Kidney capillary endothelial cell (primary cell): ENCODE measurements around the gene PKDCC.

Experiments
- DNase-seq: peaks from one replicate; pipeline ENCODE4 v3.0.0-alpha.2; 2018; ENCODE audit warnings: low spot score

The PKDCC gene

DNA sequence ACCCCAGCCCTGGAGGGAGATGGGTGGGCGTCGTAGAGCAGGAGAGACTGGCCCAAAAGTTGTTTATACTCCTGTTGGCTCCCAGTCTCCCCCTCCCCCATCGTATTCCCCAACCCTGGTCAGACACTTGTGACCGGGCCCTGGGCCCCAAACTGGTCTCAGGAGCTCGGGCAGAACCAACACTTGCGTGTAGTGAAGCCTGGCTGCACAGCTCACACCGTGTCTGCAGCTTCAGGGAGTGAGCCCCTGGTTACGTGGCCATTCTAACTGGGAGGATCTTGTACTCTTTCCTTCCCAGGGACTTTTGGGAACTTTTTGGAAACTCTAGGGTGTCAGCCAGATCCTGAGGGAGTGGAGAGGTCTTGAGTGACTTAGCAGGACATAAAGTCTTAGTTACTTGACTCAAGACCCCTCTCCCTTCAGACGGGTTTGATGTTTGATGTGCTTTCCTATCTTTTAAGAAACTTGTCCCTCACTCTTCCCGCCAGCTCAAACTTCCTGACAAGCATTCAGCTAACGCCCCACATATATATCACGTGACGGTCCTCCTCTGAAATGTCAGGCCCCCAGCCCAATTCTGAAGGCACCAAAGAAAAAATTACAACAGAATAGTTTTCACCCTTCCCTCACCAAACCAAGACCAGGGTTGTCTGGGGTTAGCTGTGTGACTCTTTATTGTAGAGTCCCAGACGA is 2.3 kb downstream of the PKDCC start:
- no peak for DNase-seq

DNA sequence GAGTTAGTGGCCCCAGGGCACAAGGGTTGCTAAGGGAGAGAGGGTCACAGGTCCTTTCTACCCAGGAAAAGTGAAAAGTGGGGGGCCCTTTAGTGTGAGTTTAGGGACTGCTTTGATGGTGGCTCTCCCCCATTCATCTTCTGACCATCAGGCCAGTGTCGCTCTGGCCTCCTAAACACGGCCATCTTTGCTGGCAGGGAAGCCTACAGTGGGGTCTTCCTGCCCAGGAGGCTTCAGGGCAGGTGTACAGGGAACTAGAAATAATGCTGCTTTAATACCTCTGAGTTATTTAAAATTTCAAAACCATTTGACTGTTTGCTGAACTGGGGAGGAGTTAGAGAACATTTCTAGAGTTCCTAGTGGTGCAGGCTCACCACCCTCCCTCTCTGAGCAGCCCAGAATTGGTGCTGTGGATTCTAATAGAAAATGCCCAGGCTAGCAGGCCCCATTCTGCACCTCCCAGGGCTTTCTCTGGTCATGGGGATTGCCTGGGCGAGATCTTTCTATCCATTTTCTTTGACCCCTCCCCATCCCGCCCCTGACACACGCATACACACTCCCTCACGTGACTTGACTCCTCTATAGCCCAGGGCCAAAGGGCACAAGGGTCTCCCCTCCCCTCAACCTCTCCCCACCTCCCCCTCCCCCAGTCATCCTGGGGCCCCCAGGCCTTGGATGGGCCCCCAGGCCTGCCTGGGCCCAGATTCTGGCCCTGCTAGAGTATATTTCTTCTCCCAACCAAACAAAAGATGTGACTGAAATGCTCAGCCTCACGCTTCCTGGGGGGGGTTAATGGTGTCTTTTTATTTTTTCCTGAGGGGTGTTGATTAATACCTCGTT is 3.1 kb downstream of the PKDCC start:
- DNase-seq, result no peak

DNA sequence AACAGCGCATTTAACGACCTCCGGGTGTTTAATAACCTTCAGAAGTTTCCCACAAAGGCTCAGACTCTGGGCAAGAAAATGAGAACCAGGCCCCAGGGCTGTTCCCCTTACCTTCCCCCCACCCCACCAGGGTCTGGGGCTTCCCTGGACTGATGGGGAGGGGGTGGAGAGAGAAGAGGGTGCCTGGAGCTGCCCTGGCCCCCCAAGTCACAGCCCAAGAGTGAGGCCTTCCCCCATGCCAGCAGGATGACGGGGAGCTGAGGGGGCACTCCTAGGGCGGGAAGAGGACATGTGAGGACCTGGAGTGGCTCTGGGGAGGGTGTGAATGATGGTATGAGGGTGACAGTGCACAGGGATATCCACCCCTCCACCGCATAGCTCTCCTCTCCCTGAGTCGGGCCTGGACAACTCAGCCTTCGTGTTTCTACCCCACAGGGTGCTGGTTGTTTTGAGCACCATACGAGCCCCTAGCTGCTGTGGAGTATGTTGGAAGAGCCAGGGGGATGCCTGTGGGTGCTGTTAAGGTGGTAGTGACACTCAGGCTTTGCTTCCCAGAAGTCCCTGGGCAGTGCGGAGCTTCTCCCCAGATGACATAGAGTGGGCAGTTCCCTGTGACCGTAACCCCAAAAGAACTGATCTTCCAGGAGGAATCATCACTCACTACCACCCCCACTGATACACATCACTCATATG is 3.9 kb downstream of the PKDCC start:
- no peak for DNase-seq

DNA sequence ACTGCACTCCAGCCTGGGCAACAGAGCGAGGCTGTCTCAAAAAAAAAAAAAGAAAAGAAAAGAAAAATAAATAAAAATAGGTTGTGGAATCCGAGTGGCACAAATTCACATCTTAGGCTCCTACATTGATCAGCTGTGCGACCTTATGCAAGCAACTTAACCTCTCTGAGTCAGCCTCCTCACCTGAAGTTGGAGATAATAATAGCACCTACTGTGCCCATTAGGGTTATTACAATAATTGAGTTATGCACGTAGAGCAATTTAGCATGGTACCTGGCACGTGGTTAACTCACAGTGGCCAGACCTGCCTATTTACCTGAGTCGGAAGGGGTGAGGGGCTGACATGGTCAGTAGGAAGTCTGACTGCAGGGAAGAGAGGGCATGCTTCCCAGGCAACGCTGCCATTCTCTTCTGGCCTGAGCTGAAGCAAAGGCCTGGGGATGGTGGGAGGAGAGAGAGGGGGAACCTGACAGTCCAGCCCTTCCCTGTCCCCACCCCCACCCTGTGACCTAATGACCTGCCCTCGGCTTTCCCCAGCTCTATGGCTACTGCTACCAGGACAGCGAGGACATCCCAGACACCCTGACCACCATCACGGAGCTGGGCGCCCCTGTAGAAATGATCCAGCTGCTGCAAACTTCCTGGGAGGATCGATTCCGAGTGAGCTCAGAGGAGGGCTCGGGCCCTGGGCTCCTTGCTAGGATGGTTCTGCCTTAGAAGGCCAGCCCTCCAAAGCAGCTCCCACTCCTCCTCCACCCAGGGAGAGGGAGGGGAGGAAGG is 5.1 kb downstream of the PKDCC start:
- no peak for DNase-seq

DNA sequence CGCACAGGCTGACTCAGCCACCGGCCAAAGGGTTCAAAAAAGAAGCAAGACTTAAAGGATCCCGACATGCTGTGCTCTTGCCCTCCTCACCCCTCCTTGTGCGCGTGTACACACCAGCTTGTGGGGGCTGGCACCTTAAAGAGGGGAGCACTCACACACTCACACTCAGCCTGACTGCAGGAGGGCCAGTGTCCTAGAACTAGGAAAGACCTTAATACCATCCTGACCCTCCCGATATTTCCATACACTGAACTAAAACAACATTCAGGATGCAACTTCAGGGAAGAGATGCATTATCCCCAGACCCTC is 5.6 kb downstream of the PKDCC start:
- DNase-seq, result no peak

DNA sequence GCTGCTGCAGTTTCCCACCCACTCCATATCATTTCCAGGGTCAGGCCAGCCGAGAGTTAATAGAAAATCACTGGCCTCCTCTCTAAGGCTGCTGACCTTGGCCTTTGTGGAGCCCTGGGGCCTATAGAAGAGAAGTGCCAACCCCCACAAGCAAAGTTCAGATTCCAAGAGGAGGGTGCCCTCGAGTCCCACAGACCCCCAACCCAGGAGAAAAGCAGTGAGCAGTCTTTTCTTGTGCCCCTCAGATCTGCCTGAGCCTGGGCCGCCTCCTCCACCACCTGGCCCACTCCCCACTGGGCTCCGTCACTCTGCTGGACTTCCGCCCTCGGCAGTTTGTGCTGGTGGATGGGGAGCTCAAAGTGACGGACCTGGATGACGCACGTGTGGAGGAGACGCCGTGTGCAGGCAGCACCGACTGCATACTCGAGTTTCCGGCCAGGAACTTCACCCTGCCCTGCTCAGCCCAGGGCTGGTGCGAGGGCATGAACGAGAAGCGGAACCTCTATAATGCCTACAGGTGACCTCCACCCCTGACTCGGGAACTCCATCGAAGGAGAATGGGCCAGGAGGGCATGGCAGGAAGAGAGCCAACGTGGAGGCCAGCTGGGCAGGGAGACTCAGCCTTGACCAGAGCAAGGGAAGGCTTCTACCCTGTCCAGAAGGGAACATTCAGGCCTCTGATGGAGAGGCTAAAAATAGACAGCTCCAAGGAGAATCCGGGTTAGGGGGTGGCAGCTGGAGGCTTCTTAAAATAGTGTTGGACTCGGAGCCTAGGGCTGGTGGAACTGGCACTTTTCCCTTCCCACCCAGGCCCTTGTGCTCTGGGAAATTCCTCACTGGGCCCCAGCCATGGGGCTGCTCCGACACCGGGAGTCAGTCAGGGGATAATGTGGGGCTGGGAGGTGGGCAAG is 6.2 kb downstream of the PKDCC start:
- DNase-seq, result no peak

DNA sequence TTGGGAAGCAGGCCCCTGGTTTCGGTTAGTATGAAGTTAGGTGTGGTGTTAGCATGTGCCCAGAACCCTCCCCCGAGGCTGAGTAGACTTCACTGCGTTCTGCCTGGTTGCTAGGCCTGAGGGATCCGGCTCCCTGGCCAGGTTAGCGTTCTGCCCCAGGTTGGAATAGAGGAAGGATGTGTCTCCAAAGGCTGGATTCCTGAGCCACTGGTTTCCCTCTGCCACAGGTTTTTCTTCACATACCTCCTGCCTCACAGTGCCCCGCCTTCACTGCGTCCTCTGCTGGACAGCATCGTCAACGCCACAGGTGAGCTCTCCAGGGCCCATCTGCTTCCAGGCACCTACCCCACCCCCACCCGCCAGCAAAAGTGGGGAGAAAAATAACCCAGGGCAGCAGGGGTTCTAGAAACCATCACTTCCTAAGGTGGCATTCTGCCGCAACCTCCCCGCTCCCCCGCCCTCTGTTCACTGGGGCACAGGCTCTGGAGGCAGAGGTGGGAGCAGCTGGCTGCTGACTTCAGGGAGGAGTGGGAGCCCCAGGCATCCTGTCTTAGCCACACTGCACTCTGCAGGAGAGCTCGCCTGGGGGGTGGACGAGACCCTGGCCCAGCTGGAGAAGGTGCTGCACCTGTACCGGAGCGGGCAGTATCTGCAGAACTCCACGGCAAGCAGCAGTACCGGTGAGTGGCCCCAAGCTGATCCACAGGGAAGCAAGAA is 7.1 kb downstream of the PKDCC start:
- no peak for DNase-seq

DNA sequence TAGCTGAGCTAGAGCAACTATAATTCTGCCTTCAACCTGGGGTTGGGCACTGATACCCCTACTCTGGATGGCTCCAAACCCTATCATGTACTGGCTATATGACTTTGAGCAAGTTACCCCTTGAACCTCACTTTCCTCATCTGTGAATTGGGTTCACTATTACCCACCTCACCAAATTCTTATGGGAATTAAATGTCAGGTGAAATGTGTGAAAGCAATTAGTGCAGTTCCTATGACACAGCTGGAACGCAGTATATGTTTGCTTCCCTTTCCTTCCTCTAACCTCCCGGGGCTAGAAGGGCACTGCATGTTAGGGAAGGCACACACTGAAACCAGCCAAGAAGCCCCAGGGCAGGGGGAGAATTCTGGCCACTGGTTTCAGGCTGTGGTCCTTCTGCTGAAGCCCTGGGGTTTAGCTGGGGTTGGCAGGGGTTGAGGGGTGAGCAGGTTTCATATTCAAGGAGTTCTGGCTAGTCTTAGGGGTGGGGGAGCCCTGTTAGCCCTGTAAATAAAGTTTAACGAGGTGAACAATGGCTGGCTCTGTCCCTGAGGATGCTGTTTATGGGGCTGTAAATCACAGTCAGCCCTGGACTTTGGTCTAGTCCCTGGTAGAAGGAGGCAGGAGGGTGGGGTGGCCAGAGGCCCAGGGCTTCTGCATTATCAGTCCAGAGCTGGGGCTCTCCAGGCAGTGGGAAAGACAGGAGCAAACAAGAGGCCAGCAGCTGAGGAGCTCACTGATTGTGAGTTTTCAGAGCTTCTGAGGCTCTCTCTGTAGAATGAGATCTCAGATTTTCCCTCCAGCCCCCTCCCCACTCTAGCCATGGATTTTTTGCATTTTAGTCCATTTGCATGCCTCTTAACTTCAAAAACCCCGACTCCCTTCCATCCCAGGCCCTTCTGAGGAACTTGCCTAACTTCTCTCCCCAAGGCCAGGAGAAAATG is 8.0 kb downstream of the PKDCC start:
- DNase-seq, result no peak

DNA sequence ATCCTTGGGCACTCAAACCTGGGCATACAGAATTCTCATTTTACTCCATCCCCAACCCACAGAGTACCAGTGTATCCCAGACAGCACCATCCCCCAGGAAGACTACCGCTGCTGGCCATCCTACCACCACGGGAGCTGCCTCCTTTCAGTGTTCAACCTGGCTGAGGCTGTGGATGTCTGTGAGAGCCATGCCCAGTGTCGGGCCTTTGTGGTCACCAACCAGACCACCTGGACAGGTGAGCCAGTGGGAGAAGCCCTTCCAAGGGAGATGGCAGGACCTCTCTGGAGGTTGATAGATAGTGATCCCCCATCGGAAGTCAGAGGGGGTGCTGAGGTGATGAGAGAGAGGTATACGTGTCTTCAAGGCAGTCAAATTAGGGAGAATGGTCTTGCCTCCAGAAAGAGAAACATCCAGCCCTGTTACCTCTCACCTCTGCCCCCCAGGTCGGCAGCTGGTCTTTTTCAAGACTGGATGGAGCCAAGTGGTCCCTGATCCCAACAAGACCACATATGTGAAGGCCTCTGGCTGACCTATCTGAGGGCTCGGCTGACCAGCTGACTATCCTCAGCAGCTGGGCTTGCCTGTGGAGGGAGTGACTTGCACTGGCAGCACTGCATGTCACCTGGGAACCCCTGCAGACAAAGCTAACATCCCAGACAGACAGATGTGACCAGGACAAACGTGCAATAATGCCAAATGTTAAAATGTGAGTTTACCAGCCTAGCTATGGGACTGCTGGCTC is 9.5 kb downstream of the PKDCC start:
- no peak for DNase-seq

DNA sequence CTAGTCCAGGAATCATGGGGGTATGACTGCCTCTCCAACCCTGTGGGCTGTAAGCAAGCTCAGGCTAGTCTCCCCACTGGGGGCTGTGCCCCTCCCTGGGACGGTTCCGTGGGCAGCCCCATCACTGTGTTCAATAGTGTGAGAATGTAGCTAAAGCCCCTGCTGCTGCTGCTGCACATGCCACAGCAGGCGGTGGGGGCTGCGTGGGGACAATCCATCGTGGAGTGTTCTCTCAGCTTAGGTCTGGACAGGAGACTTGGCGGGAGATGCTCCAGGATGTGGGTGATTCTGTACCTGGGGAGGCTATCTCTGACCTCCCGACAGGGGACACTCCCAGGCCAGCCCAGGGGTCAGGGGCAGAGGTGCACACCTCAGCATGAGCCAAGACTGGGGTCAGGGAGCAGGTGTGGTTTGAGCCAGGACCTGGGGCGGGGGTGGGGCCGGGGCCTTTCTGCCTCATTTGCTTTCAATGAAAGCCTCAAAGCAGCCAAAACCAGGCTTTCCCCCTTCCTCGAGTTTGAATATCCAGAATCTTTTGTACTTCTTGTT is 10.2 kb downstream of the PKDCC start:
- no peak for DNase-seq

DNA sequence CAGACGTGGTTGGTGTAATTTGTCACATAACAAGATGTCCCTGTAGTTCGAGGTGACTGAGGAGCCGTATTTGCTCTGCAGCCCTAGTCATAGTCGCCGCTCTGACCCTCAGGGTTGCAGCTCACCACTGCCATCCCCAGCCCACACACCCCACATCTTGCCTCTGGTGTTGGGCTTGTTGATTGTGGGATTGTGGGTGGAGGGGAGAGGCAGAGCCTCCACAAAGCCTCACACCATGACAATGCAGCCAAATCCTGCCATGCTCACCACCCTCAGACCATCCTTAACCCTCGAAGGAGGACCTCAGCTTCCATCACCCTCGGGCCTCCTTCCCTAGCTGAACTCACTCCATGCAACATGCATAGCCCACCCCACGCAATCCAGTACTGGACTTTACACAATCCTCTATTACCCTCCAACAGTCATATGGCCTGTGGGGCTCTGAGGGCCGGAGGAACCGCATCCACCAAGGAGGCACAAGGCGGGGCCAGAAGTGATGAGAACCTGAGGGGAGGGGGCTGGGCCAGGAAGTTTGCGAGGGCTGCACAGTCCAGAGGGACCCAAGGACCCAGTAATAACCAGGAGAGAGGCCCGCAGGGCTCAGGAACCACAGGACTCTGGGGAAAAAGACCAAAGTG is 11.6 kb downstream of the PKDCC start:
- DNase-seq, result no peak

DNA sequence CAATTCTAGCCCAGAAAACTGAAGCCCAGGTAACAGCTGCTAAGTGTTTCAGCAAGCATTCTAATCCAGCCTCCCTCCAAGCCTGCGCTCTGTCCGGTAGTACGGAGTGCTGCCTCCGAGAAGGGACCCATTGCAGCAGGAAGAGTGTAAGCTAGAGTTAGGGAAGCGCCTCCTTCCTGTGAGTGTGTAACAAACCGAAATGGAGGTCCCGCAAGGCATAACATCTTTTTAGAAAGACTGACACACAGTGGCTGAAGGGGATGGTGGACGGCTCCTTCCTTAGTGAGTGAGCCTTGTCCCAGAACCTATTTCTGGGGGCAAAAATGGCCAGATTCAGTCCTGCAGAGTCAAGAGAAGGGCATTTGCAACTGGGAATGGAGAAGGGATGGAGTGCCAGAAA is 12.2 kb downstream of the PKDCC start:
- peak; percentile 13 for DNase-seq

DNA sequence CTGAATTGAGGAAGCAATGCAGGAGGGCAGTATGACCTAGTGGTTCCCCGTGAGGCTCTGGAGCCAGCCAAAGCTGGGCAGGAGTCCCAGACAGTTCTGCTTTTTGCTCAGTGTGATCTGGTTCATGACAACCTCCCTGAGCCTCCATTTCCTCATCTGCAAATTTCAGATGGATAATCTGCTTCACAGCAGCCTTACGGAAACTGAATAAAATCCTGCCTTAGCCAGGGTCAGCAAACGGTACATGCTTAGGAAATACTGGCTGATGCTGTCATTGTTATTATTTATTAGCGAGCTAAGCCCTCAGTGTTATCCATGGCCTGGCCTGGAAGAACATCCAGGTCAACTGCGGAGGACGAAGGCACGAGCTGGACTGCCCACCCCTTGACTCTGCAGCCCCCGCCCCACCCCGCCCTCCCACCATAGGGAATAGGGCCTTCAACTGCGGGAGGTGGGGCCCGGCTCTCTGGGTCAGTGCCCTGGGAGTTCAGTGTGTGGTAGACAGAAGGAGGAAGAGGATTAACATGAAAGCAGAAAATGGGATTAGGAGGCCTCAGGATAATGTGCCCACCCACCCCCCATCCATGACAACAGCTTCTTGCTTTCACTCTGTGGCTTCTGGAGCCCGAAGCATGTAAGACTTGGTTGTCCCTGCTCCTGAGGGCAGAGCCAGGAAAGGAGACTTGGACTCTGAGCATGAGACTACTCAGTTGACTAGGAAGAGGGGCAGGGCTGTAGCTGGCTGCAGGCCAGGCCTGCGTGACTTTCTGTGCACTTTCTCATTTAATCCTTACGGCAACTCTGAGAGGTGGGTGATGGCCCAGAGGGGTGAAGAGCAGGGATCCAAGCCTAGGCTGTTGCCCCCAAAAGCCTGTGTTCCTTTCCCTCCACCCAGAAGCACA is 13.1 kb downstream of the PKDCC start:
- DNase-seq, result no peak

DNA sequence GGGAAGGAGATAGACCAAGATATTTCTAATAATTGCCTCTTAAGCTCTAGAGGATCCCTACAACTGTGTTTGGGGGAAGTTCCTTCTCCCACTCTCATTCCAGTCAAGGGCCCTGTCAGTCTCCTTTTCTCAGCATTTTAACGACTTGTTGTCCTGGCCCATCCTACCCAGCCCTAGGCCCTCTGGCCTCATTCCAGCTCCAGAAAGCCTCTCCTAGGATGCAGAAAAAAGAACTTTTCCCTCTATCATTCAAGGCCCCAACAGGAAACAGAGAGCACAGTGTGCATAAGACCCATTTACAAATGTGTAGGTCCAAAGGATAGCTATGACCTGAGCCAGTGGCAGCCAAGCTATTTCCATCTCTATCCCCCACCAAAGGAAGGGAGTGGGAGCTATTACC is 14.0 kb downstream of the PKDCC start:
- DNase-seq, result no peak

DNA sequence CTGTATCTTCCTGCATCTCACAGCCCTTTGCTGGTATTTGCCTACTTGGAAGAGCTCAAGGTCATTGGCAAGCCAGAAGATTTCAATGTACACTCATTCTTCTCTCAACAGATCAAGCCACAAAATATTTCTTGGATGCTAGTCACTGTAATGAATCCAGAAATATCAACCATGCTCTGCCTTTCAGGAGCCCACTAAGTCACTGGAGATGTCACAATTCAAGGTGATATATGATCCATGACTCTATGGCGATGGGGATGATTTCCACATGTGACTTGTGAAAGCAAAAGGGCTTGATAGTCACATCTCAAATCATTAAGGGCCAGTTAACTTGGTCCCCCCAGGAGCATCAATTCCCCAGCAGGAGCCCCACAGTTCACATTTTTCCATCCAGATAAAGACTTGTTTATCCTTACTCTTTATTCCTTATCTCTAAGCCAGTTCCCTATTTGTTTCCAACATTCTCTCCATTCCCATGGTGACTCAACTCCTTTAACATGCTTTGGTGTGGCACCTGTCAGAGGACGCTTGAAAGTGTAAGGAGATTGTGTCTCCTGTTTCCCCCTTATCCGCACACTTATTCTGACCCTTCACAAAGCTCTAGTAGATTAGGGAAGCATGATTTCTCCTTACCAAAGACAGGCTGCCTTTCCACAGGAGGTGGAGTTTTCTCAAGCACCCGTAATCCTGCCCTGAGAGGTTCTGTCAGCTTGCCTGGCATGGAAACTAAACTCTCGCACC is 15.8 kb downstream of the PKDCC start:
- DNase-seq, result no peak

DNA sequence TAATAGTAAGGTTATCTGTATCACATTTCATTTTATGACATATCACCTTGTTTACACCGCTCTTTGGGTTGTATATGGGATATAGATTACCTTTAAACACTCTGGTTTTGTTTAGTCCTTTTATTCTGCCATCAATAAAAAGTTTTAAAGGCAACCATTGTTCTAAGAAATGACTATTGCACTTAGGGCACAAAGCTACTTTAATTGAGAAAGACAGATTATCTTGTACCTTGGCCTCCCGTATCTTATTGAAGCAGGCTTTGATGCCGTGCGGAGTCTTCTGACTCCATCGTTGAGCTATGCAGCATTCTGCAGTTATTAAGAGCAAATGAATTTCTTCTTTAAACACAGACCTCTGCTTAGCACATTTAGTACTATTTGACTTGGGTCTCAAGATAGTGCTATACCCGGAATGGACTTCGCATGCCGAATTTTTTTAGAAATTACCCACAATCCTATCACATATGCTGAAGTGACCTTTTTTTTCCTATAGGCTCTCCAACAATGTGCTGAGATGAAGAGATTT is 16.7 kb downstream of the PKDCC start:
- DNase-seq, result no peak
